D721Med (cell line): Measurements from ENCODE around the gene SCN4A.

Source experiments
- DNase-seq: peaks from one replicate; pipeline ENCODE4 v3.0.0; 2011; ENCODE audit warnings: low spot score; ENCODE audit not compliant: insufficient read length
- FAIRE-seq: peaks from 2 replicates; lab custom pipeline; 2011; peaks lifted over from hg19 to GRCh38; lab: Jason Lieb, UNC
- TF ChIP-seq, protein P1 (sequence below): IDR thresholded peaks from 2 replicates; pipeline ENCODE4 v1.5.1; 2012; ENCODE audit warnings: mild to moderate bottlenecking, control low read depth; ENCODE audit not compliant: insufficient read depth; ENCODE audit errors: missing control alignments

The SCN4A gene

DNA sequence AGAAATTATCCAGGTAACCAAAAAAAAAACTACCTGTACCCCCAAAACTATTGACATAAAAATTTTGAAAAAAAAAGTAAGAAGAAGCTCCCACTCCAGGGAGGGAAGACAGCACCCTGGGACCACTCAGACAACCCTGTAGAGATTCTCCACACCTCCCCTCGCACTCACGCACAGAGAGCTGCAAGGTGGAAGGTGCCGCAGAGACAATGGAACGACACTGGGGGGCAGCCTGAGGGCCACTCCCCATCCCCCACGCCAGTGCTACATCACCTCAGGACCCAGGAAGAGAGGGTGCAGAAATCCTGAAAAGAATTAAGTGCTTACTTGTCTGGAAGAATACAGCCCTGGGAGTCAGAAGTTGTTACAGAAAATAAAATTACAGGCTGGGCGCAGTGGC lies 35.4 kb downstream of the SCN4A start:
- no peak for FAIRE-seq
- TF ChIP-seq, protein P1, sequence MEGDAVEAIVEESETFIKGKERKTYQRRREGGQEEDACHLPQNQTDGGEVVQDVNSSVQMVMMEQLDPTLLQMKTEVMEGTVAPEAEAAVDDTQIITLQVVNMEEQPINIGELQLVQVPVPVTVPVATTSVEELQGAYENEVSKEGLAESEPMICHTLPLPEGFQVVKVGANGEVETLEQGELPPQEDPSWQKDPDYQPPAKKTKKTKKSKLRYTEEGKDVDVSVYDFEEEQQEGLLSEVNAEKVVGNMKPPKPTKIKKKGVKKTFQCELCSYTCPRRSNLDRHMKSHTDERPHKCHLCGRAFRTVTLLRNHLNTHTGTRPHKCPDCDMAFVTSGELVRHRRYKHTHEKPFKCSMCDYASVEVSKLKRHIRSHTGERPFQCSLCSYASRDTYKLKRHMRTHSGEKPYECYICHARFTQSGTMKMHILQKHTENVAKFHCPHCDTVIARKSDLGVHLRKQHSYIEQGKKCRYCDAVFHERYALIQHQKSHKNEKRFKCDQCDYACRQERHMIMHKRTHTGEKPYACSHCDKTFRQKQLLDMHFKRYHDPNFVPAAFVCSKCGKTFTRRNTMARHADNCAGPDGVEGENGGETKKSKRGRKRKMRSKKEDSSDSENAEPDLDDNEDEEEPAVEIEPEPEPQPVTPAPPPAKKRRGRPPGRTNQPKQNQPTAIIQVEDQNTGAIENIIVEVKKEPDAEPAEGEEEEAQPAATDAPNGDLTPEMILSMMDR: no peak
- DNase-seq: no peak

DNA sequence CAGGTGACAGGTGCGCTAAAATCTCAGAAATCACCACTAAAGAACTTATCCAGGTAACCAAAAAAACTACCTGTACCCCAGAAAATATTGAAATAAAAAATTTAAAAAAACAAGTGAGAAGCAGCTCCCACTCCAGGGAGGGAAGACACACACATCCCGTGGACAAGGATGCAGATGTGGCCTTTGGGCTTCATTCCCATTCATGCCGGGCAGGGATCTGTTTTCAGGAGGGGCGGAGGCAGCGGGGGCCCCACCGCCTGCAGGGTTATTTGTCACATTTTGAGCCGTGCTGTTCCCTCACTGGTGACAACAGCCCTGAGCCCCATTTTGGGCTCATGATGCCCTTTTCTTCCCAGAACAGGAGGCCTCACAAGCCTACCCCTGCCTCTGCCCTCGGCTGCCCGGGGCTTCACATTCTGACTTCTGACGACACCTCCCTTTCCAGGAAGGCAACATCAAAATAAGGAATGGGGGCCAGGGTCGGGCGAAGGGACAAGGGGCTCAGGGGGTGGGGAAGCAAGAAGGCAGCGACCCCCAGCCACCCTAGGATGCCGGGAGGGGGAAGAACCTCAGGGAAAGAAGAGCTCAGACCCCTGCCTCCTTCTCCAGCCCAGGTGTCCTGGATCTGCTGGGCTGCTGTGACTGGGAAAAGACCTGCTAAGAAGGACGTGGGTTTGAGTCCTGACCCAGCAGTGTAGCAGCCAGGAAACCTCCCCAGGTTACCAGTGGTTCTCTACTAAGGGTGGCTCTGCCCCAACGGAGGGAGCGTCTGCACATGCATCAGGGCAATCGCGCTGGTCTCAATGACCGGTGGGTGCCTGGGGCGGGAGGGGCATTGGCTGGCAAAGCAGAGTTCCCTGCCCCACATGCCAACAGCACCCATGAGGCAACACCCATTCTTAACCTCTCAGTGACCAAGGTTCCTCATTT lies 38.3 kb downstream of the SCN4A start:
- TF ChIP-seq, protein P1: no peak
- DNase-seq: no peak
- no peak for FAIRE-seq

DNA sequence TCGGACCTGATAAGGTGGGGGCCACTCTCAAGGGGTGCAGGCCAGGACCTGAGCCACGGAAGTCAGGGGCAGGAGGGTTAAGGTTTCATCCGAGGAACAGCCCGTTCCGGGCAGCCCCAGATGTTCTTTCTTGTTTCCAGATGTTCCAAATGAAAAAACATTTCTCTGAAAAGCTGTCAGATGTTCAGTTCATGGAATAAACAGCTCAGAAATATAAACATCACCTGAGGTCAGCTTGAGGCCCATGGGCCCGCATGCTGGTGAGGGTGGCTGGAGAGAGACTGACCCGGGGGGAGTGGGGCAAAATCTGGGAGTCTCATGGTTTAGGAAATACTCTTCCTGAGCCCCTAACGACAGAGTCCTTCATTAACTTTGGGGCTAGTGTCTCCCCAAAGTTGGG lies 39.1 kb downstream of the SCN4A start:
- FAIRE-seq (no peak), DNase-seq (no peak)
- TF ChIP-seq, protein P1: no peak

DNA sequence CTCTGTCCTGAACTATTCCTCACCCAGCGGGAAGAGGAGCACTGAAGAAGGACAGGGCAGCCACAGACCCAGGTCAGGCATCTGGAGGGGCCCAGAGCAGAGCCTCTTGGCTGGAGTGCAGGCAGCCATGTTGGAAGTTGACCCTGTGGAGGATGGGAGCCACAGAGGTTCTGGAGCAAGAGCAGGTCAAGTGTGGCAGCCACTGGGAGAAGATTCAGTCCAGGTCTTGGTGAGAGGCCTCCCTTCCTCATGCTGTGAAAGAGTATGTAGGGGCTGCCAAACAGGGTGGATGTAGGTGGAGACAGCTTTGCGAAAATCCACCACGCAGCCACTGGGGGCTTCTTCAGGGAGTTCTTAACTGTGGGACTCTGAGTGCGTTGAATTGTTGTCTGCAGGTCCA lies 40.0 kb downstream of the SCN4A start:
- FAIRE-seq (no peak), DNase-seq (no peak)
- TF ChIP-seq, protein P1: no peak

DNA sequence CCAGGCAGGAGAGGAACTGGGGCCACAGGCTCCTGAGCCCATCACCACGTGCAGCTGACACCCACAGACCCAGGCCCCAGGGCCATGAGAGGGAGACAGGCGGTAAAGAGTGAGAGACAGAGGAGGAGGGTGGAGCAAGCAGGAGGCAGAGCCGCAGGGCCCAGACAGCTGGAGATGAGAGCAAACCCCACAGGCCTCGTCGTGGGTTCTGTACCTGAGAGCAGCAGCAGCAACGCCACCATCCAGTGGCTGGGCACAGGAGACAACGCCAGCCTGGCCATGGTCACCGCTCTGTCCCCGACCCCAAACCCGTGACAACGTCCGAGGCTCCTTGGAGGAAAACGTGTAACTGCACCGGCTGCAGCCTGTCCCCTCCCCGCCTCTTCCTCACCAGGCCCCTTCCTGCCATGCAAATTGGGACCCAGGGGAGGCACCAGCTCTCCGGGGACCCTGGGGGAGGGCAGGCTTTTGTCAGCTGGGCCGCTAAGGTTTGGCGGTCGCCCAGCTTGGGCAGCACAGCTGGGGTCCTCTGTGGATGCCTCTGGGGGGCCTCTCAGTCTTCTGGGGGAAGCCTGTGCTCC lies 40.6 kb downstream of the SCN4A start, which contains the start of gene CD79B:
CD79B (minus strand) TSS at position 351 of the 581 bp plus-strand sequence; CDS start at position 281, 70 bp downstream.
- TF ChIP-seq, protein P1: no peak
- FAIRE-seq (no peak), DNase-seq (no peak)

DNA sequence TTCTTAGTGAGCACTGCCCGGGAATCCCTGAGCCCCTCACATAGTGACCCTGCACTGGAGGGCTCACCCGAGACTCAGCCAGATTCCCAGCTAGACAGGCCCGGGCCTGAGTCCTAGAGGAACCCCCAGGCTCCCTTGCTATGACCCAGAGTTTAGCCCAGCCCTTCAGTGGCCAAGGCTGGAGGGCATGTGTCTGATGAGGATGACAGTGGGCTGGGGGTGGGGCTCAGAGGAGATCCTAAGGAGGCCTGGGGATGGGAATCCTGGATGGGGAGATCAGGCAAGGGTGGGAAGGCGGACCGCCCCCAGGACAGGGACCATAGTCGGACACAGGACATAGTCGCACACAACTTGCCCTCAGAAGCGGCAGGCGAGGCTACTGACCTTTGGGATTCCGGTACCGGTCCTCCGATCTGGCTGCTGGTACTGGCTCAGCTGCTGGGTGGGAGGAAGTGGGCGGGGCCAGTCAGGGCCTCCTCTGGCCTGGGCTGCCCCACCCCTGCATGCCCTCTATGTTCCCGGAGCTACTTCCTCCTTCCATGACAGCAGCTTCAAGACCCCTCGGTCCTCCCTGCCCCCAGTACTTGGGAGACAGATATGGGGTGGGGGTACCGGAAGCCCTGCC lies 41.7 kb downstream of the SCN4A start:
- no peak for FAIRE-seq
- TF ChIP-seq, protein P1: no peak
- no peak for DNase-seq
